HG03135 (cell line): Measurements from ENCODE around the gene SRD5A1.

Source experiments
- ATAC-seq: cut with Tn5 transposase; IDR thresholded peaks from one replicate; pipeline ENCODE4 v1.9.1; 2021; ENCODE audit warnings: mild to moderate bottlenecking, moderate library complexity; ENCODE audit not compliant: unreplicated experiment

SRD5A1 gene

DNA sequence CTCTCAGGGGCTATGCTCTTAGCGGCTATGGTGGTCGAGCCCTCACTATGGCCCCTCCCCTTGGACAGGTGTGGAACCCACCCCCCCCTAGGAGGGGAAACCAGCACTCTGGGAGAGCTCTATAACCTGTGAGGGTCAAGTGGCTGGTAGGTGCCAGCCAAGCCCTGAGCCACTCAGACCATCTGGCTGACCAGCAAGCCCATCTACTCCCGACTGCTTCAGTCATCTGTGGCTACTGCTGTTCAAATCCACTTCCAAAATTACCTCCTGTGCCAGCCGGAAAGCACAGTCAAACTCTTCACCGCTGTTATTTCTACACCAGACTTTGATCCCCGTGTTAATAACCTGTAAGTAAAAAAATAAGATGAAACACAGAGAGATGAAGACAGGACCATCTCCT lies 28.9 kb upstream of the SRD5A1 start:
- ATAC-seq = no peak

DNA sequence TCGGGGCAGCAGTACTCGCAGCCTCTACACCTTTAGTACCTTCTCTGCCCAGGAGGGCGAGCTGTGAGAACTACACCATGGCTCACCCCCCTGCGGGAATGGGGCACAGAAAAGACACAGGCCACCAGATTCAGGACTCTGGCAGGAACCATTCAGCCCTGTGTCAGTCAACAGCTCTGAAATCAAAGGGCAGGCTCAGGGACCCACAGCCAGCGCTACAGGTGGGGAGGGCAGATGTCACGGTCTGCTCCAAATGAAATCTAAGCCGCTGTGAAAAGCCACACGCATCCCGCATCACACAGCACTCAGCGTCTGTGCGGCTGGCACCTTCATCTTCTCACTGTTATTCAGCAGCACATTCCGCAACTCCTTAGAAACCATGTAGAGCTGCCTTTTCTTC lies 28.3 kb upstream of the SRD5A1 start:
- ATAC-seq = no peak

DNA sequence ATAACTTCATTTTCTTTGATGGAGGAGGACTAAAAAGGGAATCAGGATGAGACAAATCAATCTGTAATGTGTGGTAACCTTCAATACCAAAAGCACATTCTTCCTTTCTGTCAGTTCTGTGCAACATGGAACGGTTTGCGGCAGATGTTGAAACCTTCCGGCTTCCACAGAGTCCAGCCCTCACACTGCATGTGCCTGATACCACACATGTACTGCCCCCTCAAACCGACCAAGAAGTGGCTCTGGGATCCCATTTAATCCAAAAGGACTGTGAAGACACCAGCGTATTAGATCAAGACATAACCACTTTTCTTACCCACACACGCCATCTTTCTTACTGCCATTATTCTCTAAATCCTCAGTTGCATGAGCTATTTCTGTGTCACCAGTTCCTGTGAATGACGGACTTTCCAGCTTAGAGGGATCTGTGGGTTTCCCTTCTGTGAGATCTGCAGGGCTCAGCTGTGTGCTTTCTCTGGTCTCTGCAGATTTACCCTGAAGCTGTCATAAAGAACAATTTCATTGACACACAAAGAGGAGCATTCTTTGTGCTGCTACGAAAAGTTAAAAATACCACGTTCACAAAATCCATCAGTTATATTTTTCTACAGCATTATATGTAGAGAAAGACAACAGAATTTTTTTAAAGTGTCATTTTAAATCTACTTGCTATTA lies 26.2 kb upstream of the SRD5A1 start:
- no peak for ATAC-seq

DNA sequence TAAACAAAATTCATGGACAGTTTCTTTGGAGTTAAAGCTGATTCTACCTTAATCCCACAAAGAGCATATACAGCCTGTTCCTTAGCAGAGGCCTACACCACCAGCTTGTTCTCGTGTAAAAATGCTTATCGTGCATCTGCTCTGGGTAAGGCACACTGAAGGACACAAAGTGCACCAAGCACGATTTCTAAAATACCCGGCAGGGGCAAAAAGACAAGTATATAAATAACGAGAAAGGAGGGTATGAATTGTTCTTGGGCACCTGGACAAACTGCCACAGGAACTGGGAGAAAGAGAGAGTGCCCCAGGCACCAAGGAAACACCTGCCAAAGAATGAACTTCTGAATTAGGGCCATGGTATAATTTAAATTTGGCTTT lies 25.7 kb upstream of the SRD5A1 start:
- ATAC-seq = no peak

DNA sequence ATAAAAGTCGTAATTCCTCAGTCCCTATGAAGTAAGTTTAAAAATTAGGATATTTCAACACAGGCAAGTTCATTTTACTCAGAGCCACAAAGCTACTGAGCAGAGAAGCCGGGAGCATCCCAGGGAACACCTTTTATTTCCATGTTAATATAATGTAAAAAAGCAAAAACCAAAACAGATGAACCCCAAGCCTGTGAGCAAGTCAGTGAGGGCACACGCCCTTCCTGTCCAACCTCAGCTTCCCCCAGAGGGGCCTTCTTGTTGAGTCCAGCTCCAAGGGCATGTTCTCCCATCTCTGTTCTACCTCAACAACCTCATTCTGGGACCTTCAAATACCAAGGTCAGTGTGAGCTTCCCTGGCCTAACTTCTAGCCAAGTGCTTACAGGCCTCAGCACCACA lies 25.2 kb upstream of the SRD5A1 start:
- ATAC-seq = no peak

DNA sequence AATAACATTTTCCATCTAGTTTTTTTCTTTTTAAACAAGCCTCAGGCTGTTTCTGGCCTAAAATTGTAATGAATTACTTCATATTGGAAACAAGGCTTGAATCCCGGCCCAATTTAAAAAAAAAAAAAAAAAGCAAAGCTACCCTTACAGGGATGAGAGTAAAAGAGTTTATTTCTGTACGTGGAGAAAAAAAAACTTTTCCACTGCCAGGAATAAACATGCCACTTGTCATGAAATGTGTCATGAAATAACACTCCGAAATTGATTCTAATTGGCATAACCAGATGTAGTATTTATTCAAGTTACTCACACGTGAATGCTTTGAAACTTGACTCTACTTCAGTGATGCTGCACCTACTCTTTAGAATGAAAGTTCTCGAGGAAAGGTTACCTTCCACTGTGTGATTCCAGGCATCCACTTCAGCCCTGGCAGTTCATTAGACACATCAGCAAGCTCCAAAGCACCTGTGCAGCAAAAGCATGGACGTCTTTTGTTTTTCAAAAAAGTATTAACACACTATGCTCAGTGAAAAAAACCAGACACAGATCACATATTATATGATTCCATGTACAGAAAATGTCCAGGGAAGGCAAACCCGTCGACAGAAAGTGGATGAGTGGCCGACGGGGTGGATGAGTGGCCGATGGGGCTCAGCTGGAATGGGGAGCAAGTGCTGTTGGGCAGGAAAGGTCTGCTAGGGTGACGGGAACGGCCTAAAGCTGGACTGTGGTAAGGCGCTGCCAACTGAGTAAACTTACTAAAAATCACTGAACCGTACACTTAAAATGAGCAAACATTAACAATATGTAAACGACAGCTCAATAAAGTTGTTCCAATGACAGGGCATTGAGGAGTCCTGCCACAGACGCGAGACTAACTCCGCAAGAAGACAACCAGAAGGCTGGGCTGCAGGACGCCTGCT lies 21.6 kb upstream of the SRD5A1 start:
- no peak for ATAC-seq

DNA sequence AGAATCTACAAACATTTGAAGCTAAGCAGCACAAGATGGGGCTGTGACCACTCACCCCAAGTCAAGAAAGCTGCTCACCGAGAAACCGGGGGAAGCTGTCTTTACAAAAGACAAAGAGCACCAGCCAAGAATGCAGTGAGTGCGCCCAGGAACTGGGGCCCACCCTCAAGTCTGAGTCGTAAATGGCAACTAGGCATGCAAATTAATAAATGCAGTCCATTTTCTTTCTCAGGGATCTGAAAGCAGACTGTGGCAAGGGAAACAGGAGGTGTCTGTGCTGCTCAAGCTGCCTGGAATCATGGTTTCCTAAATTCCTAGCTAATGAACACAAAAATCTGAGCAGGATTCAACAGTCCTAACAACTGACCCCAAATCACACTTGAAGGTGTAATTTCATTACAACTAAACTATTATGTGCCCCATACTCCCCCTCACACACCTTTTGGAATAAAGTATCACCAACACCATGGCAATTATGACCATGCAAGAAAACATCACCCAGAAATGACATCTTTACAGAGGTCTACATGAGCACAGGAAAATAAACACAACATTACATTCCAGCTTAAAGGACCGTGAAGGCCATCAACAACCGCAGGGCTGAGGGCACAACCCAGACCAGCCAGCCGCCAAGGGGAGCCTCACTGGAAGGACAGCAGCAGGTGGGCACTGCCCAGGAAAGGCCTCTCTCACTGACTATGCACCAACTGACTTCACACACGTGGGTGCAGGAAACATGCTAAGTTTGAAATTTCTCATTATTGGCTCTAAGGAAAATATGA lies 18.0 kb upstream of the SRD5A1 start:
- ATAC-seq = no peak

DNA sequence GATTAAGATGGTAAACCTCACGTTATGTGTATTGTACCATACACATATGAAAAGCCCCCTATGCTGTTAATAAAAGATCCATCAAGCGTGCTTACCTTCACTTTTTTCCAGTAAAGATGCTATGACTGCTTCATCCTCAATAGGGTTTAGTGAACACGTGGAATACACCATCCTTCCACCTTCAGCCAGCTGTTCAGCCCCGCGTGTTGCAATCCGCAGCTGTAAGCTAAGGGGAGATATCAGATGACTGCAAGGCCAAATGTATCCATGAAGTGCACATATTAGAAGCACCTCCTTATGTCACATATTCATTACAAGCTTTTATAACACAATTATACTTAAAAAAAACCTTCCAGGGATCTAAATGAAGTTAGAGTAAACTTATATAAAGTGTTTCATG lies 16.6 kb upstream of the SRD5A1 start:
- ATAC-seq = no peak

DNA sequence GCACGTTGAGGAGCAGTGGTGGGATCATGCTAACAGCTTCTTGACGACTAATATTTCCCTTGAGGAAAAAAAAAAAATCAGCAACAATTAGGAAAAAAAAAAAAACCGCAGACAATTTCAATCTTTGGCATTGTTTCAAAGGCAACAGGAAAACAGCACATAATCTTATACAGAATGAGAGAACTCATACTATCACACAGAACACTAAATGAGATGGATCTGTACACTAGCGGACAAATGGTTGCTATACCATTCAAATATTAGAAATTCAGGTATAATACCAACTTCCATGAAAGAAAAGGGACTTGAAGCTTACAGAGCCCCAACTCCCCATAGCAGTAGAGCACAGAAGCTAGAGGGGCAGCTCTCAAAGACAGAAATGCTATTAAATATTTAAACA lies 10.0 kb upstream of the SRD5A1 start:
- ATAC-seq = no peak

DNA sequence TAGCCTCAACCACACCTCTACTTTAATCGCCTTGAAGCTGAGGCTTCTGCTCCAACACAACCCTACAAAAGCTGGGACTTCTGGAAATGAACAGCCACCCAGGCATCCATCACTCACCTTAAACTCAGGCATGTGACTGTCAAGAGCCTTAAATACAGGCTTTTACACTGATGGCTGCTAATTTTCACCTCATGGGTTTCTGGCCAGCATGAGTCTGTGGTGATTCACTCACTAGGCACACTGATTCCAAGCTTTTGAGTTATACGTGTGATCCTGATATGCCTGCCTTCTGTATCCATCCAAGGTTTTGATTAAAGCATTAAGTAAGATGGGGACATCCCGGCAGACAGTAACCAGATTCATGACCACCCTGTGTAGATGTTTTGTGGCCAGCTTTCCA lies 9.3 kb upstream of the SRD5A1 start:
- ATAC-seq = no peak

DNA sequence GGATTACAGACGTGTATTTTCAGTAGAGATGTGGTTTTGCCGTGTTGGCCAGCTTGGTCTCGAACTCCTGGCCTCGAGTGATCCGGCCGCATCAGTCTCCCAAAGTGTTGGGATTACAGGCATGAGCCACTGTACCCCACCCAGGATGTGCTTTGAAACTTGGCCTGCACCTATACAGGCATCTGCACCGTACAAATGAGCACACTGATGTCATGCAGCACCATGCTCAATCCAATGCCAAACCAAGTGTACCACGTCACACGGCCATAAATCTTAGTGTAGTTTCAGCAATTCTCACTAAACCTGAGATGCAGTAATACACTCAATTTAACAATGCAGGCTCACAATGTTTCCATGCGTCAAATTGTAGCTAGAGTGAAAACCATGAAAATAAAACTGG lies 6.7 kb upstream of the SRD5A1 start:
- no peak for ATAC-seq

DNA sequence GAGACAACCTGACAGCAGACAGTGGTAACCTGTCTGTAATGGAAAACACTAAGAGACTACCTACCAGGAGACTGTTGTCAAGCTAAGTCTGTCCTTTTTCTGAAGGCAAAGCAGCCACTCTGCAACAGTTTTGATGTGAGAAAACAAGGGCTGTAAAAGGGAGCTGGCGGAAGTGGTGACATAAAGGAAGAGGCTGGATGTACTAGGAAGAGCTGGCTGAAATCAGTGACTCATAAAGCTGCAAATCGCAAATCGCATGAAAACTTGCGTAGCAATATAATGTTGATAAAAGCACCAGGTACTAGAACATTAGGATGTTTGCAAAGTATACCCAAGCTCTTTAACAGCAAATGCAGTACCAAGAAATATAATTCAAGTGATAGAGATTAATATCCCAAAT lies 1.8 kb upstream of the SRD5A1 start:
- ATAC-seq = no peak

DNA sequence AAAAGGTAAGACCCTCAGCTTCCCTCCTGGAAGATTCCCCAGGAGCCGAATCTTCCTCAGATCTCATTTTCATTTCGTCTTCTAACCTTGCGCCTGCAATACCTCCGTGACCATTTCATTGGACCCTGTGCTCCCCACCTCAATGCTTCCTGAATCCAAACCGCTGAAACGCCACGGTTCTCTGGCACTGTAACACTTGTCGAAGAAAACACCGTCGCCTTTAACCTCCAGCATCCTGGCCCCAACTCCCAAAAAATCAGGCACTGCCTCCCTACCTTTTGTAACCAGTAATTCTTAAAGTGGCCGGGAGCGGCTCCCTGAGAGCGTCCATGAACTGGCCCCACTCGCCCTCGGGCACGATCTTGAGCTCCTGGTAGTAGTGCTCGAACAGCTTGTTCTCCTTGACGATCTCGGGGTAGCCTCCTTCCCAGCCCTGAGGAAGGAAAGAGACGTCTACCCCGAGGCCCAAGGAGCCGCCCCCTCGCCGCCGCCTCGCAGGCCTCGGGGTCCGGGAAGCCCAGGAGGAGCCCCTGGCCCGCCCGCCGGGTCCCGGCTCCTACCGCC lies 834 bp upstream of the SRD5A1 start:
- ATAC-seq = peak; percentile 13

DNA sequence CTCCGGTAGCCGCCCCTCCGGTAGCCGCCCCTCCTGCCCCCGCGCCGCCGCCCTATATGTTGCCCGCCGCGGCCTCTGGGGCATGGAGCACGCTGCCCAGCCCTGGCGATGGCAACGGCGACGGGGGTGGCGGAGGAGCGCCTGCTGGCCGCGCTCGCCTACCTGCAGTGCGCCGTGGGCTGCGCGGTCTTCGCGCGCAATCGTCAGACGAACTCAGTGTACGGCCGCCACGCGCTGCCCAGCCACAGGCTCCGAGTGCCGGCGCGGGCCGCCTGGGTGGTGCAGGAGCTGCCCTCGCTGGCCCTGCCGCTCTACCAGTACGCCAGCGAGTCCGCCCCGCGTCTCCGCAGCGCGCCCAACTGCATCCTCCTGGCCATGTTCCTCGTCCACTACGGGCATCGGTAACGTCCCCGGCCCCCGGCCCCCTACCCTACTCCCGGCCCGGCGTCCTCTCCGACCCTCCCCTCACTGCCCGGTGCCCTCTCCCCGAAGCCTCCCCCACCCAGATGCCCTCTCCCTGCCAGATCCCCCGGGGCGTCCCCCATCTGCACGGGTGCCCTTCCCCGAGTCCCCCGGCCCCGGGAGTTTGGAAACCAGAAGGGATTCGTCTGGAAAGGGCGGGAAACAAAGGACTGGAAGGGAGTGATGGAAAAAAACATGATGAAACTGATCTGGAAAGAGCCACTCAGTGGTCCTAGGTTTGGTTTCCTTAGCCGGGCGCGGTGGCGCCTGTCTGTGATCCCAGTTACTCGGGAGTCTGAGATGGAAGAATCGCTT lies 417 bp downstream of the SRD5A1 start:
- ATAC-seq = peak; percentile 51

DNA sequence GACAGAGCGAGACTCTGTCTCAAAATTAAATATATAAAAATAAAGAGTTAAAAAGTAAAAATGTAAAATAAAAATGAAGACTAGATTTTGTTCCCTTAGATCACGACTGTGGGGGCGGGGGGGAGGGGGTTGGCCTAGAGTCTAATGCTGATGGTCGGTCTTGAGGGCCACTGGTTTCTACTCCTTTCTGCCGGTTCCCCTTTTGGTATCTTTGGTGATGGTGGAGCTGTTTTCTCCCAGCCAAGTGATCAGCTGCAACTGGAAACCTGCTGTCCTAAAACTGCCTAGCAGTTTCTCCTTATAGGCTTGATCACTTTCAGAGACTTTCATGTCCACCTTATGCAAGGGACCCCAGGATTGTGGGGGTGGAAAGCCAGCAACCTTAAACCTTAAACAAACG lies 1.1 kb downstream of the SRD5A1 start:
- no peak for ATAC-seq

DNA sequence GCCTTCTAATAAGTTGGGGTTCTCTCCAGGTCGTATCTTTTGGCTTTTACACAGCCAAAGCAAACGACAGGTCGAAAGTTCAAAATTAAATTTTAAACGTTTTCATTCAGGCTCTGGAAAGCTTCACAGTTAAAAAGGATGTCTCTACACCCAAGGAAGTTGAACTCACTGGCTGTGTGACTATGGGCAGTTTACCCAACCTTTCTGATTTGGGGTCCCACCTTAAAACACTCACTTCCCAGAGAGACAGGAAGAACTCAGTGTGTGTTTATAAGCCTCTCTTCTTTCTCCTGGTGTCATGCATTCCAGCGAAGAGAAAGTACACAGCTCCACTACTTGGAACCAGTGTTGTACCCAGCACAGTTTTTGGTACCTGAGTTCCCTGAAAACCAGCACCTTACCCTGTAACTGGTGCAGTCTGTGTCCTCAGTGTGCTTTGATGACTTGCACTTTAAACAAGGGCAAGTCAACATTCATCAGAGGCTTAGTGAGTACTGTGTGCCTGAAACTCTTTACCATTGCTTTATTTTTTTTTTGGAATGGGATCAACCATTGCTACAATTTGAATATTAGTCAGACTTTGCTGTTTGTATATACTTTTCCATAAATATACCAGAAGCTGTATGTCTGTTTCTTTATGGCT lies 1.7 kb downstream of the SRD5A1 start:
- ATAC-seq = no peak

DNA sequence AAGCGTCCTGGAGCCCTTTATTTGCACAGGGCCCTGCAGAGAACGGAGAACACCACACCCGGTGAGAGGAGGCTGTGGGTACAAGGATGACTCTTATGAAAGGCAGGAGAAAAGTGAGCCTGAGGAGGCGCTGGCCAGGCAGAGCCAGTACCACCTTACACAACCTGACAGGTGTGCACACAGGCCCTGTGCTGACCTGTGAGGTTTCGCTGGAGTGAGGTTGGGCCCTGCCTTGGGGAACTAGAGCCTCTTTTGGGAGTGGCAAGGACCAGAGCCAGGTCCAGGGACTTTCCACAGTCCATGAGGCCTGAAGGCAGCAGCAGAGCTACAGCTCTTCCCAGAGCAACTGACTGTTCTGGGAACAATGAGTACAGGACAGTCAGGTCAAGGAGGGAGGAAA lies 3.1 kb downstream of the SRD5A1 start:
- no peak for ATAC-seq

DNA sequence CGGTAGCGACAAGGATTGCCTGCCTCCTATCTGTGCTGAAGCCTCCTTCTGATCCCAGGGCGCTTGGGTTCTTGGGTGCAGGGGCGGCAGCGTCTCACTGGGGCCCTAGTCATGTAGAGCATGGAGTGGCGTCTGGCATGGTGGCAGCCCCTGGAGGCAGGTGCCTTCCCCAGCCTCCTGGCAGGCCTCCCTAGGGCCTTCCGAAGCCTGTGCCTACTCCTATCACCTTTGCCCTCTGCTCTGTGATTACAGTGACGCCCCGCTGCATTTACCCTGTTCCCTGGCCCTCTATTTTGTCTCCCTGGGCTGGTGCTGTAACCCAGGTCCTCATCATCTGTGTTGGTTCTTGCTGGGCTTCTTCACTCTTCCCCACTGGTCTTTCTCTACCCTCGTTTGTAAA lies 3.8 kb downstream of the SRD5A1 start:
- ATAC-seq = no peak

DNA sequence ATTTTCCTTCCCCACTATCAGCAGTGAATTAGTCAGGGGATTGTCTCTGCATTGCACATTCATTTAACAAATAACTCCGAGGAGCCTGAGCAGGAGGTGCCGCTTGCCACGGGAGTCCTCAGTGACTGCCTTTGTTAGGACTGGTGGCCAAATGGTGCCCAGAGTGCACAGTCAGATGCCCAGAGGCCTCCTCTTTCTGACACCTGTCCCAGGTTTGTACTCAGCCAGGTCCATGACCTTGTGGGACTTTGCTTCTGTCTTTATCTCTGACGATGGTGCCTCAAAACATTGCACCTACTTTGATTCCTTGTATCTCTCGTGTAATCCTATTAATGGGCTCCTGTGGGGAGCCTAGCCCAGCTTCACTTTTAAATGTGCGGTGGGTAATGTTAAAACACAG lies 4.3 kb downstream of the SRD5A1 start:
- no peak for ATAC-seq

DNA sequence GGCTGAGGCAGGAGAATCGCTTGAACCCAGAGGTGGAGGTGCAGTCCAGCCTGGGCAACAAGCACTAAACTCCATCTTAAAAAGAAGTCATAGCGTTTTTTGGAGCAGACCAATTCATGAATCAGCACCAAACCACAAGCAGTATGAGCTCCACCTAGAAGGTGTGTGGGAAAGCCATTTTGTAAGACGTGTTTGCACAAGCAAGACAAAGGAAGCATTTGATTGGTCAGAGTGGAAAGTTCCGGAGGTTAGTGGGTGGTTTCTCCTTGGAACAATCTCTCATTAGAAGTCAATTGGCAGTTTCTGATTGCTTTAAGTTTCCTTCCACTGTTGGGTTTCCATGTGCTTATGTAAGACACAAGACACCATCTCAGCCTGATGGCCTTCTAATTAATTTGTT lies 5.0 kb downstream of the SRD5A1 start:
- no peak for ATAC-seq
